Loucy (cell line): ENCODE results near the gene PPP4R2.

Source experiments
- H2AFZ ChIP-seq: fragments of 200-600 bp; sonication (generic); 2 replicates; pipeline ENCODE4 v1.6.0; 2016; ENCODE audit warnings: antibody characterized with exemption, mild to moderate bottlenecking, low read length, moderate library complexity
- H3F3A ChIP-seq: fragments of 200-600 bp; 2 replicates; pipeline ENCODE4 v1.6.0; 2016; ENCODE audit warnings: antibody characterized with exemption, low read depth, mild to moderate bottlenecking
- H3K27me3 ChIP-seq: fragments of 200-600 bp; sonication (generic); 2 replicates; pipeline ENCODE4 v1.6.1; 2014; ENCODE audit warnings: low read length, mild to moderate bottlenecking; ENCODE audit not compliant: insufficient read depth, poor library complexity, severe bottlenecking
- H3K36me3 ChIP-seq: fragments of 200-600 bp; sonication (generic); 2 replicates; pipeline ENCODE4 v1.6.1; 2016; ENCODE audit warnings: low read length; ENCODE audit not compliant: insufficient read depth
- H3K4me1 ChIP-seq: fragments of 200-600 bp; sonication (generic); 2 replicates; pipeline ENCODE4 v1.5.1; 2014; ENCODE audit warnings: low read length, mild to moderate bottlenecking; ENCODE audit not compliant: insufficient read depth, poor library complexity, severe bottlenecking
- H3K4me2 ChIP-seq: fragments of 200-600 bp; sonication (generic); 2 replicates; pipeline ENCODE4 v1.6.0; 2014; ENCODE audit warnings: antibody characterized with exemption, low read length, low read depth, mild to moderate bottlenecking; ENCODE audit not compliant: poor library complexity, severe bottlenecking
- H3K4me3 ChIP-seq: fragments of 200-600 bp; sonication (generic); 2 replicates; pipeline ENCODE4 v1.5.1; 2014; ENCODE audit warnings: low read length, mild to moderate bottlenecking, mixed read lengths; ENCODE audit not compliant: poor library complexity, severe bottlenecking
- H3K79me2 ChIP-seq: fragments of 200-600 bp; sonication (generic); 2 replicates; pipeline ENCODE4 v1.6.1; 2014; ENCODE audit warnings: low read length; ENCODE audit not compliant: insufficient read depth
- H3K9ac ChIP-seq: fragments of 200-600 bp; sonication (generic); 2 replicates; pipeline ENCODE4 v1.6.0; 2014; ENCODE audit warnings: mild to moderate bottlenecking, low read depth, low read length, moderate library complexity; ENCODE audit not compliant: poor library complexity, severe bottlenecking
- H3K9me2 ChIP-seq: fragments of 200-600 bp; sonication (generic); replicated peaks from 2 replicates; pipeline ENCODE4 v1.6.1; 2016; ENCODE audit warnings: low read depth, low read length, mixed read lengths
- H3K9me3 ChIP-seq: fragments of 200-600 bp; sonication (generic); 2 replicates; pipeline ENCODE4 v1.6.1; 2014; ENCODE audit warnings: mild to moderate bottlenecking, antibody characterized with exemption, low read length, low read depth; ENCODE audit not compliant: insufficient read depth
- H4K20me1 ChIP-seq: fragments of 200-600 bp; sonication (generic); 2 replicates; pipeline ENCODE4 v1.6.0; 2014; ENCODE audit warnings: antibody characterized with exemption, low read length, mild to moderate bottlenecking; ENCODE audit not compliant: insufficient read depth, poor library complexity, severe bottlenecking
- EZH2phosphoT487 ChIP-seq: fragments of 200-600 bp; IDR thresholded peaks from 2 replicates; pipeline ENCODE4 v1.6.1; 2018; ENCODE audit warnings: antibody characterized with exemption, mild to moderate bottlenecking, moderate library complexity, borderline replicate concordance
- TF ChIP-seq, protein P1 (sequence below): fragments of 200-600 bp; sonication (generic); conservative IDR thresholded peaks from 2 replicates; pipeline ENCODE4 v1.5.1; 2014; ENCODE audit warnings: mild to moderate bottlenecking, antibody characterized with exemption, low read length

PPP4R2 gene

GRCh38 chr3:72964633-72965032, 32.0 kb upstream of the PPP4R2 start:
- Histone ChIP-seq H3K9ac (no peak overlapping the region), H3K27me3 (no peaks in the 10 kb centered on the region), H3F3A (no peaks in the 10 kb centered on the region), H3K9me2 (no peaks in the 10 kb centered on the region), H3K36me3 (no peaks in the 10 kb centered on the region), H3K4me1 (peaks cover 5% of the 10 kb centered on the region), H3K79me2 (no peaks in the 10 kb centered on the region), H3K9me3 (no peaks in the 10 kb centered on the region), H3K4me3 (no peak overlapping the region), H3K4me2 (no peak overlapping the region), H2AFZ (no peak overlapping the region), H4K20me1 (no peaks in the 10 kb centered on the region)
- TF ChIP-seq, protein P1, sequence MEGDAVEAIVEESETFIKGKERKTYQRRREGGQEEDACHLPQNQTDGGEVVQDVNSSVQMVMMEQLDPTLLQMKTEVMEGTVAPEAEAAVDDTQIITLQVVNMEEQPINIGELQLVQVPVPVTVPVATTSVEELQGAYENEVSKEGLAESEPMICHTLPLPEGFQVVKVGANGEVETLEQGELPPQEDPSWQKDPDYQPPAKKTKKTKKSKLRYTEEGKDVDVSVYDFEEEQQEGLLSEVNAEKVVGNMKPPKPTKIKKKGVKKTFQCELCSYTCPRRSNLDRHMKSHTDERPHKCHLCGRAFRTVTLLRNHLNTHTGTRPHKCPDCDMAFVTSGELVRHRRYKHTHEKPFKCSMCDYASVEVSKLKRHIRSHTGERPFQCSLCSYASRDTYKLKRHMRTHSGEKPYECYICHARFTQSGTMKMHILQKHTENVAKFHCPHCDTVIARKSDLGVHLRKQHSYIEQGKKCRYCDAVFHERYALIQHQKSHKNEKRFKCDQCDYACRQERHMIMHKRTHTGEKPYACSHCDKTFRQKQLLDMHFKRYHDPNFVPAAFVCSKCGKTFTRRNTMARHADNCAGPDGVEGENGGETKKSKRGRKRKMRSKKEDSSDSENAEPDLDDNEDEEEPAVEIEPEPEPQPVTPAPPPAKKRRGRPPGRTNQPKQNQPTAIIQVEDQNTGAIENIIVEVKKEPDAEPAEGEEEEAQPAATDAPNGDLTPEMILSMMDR = no peak
- TF ChIP-seq EZH2phosphoT487 = no peak

DNA sequence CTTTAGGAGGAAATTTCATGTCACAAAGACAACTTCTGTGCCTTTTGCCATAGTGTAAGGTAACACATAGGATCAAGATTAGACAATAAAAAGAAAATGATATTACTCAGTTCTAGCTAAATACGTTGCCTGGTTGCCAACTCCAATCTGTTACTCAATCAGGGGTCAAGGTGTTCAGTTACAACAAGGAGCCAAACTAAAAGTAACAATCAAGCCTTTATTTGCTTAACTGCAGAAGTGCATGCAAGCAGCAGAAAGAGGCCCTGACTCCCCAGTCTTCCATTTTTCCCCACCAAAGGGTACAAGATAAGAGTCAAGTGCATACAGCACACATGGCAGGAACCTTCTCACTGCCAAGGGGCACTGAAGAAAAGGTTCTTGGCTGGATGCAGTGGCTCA, 28.3 kb upstream of the PPP4R2 start:
- H3K9me2 ChIP-seq = no peaks in the 10 kb centered on the region
- no peaks in the 10 kb centered on the region for H3K4me1 ChIP-seq
- no peak overlapping the region for H3K9ac ChIP-seq
- no peak overlapping the region for H3K4me3 ChIP-seq
- no peak overlapping the region for H2AFZ ChIP-seq
- TF ChIP-seq EZH2phosphoT487 = no peak
- TF ChIP-seq, protein P1 = no peak
- H3K79me2 ChIP-seq = no peaks in the 10 kb centered on the region
- H3F3A ChIP-seq = no peaks in the 10 kb centered on the region
- H3K9me3 ChIP-seq = no peaks in the 10 kb centered on the region
- H3K4me2 ChIP-seq = no peak overlapping the region
- H4K20me1 ChIP-seq = no peaks in the 10 kb centered on the region
- H3K27me3 ChIP-seq = no peaks in the 10 kb centered on the region
- no peaks in the 10 kb centered on the region for H3K36me3 ChIP-seq

DNA sequence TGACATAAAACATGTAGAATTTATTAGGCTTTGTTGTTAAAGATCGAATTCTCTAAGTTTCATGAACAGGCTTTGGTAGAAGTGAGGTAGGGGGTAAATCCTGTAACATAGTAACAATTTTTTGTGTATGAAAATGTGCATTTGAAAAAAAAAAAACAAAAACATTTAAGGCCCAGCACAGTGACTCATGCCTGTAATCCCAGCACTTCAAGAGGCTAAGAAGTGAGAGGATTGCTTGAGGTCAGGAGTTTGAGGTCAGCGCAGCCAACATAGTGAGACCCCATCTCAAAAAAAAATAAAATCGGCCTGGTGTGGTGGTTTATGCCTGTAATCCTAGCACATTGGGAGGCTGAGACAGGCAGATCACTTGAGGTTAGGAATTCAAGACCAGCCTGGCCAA, 26.8 kb upstream of the PPP4R2 start:
- H3K79me2 ChIP-seq = no peaks in the 10 kb centered on the region
- H3K9ac ChIP-seq = no peak overlapping the region
- TF ChIP-seq EZH2phosphoT487 = no peak
- TF ChIP-seq, protein P1 = no peak
- H3K4me2 ChIP-seq = no peak overlapping the region
- no peak overlapping the region for H2AFZ ChIP-seq
- no peaks in the 10 kb centered on the region for H4K20me1 ChIP-seq
- no peaks in the 10 kb centered on the region for H3K4me1 ChIP-seq
- H3K27me3 ChIP-seq = no peaks in the 10 kb centered on the region
- H3F3A ChIP-seq = no peaks in the 10 kb centered on the region
- H3K9me2 ChIP-seq = no peaks in the 10 kb centered on the region
- H3K4me3 ChIP-seq = no peak overlapping the region
- no peaks in the 10 kb centered on the region for H3K9me3 ChIP-seq
- no peaks in the 10 kb centered on the region for H3K36me3 ChIP-seq
